ENCODE data around the gene COL4A4.
"Not testable (repeated sequence)": the region's sequence is repeated elsewhere in the genome, so short reads cannot be mapped to it uniquely, and the experiment has no call there.

The COL4A4 gene

DNA sequence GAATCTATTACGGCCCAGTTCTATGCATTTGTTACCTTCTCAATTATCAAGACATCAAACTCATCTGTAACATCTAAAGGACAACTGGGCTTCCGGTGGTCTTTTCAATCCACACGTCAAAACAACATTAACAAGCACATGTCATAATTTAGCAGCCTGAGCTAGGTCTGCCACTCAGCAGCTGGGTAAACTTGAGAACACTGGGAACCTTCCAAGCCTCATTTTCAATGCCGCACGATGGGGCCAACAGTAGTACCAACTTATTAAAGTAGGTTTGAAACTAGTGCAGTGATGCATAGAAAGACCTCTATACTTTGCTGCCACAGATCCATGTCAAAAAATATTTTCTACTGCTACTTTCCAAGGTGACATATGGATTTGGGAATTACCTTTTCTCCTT, 60.4 kb downstream of the COL4A4 start:
- H3K4me3 ChIP-seq (ENCODE audit: control insufficient read depth, low read depth, low read length) = no peak overlapping the region
- TF ChIP-seq, protein P1, sequence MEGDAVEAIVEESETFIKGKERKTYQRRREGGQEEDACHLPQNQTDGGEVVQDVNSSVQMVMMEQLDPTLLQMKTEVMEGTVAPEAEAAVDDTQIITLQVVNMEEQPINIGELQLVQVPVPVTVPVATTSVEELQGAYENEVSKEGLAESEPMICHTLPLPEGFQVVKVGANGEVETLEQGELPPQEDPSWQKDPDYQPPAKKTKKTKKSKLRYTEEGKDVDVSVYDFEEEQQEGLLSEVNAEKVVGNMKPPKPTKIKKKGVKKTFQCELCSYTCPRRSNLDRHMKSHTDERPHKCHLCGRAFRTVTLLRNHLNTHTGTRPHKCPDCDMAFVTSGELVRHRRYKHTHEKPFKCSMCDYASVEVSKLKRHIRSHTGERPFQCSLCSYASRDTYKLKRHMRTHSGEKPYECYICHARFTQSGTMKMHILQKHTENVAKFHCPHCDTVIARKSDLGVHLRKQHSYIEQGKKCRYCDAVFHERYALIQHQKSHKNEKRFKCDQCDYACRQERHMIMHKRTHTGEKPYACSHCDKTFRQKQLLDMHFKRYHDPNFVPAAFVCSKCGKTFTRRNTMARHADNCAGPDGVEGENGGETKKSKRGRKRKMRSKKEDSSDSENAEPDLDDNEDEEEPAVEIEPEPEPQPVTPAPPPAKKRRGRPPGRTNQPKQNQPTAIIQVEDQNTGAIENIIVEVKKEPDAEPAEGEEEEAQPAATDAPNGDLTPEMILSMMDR (conservative IDR thresholded peaks at IDR 0.05; ENCODE audit: control insufficient read depth, insufficient read depth, low read depth, low read length) = no peak
- DNase-seq (ENCODE audit: low read depth) = no peak

GRCh38 chr2:227099340-227099739, 64.7 kb downstream of the COL4A4 start:
- TF ChIP-seq, protein P1 (conservative IDR thresholded peaks at IDR 0.05; ENCODE audit: control insufficient read depth, insufficient read depth, low read depth, low read length) = no peak
- DNase-seq (ENCODE audit: low read depth) = no peak
- H3K4me3 ChIP-seq (ENCODE audit: control insufficient read depth, low read depth, low read length) = no peak overlapping the region

DNA sequence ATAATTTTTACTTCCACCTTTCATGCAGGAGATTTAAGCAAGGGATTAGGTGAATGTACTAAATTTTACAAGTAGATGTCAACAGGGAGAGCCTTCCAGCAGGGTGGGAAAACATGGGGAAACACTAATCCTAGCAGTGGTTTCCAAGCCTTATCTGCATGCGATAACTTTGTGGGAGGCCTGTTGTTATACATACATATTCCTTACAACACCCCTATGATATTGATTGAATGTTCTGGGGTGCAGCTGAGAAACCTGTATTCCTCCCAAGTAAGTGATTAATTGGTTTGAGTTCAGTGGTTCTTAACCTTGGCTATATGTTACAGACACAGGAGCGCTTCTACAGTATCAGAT, 65.9 kb downstream of the COL4A4 start:
- no peak overlapping the region for H3K4me3 ChIP-seq (ENCODE audit: control insufficient read depth, low read depth, low read length)
- TF ChIP-seq, protein P1 (conservative IDR thresholded peaks at IDR 0.05; ENCODE audit: control insufficient read depth, insufficient read depth, low read depth, low read length) = no peak
- no peak for DNase-seq (ENCODE audit: low read depth)

DNA sequence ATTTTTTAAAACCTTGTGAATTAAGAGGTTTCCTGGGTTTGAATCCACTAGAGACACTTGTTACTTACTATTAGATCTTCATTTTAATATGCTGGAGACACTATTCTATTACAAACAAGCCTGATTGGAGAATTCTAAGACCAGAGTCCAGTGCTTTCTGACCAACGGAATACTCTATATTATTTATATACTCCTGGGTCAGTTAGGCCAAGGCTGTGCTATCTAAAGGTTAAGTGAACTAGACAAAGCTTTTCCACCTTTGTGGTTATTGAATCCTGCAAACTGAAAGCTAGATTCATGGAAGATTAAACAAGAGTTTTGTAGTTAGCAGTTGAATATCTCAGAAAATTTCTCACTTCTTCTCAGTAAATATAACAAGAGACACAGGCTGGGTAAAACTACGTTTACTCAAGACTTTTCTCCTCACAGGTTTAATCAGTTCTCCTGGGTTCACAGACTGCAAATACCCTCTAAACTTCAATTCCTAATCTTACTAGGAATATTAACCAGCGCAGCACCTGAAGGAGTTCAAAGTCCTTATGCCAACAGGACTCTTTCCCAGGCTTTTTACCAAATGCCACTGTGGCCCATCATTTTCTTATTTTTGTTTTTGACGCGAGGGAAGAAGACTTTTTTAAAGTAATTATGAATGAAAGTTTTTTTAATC, 66.4 kb downstream of the COL4A4 start:
- H3K4me3 ChIP-seq (ENCODE audit: control insufficient read depth, low read depth, low read length) = no peak overlapping the region
- DNase-seq (ENCODE audit: low read depth) = no peak
- TF ChIP-seq, protein P1 (conservative IDR thresholded peaks at IDR 0.05; ENCODE audit: control insufficient read depth, insufficient read depth, low read depth, low read length) = no peak

- H3K4me3 ChIP-seq (ENCODE audit: control insufficient read depth, low read depth, low read length) = no peak overlapping the region
- no peak for DNase-seq (ENCODE audit: low read depth)
- TF ChIP-seq, protein P1 (conservative IDR thresholded peaks at IDR 0.05; ENCODE audit: control insufficient read depth, insufficient read depth, low read depth, low read length) = no peak
Measured at GRCh38 chr2:227095346-227095745, 68.7 kb downstream of the COL4A4 start.

- TF ChIP-seq, protein P1 (conservative IDR thresholded peaks at IDR 0.05; ENCODE audit: control insufficient read depth, insufficient read depth, low read depth, low read length) = no peak
- no peak for DNase-seq (ENCODE audit: low read depth)
- no peak overlapping the region for H3K4me3 ChIP-seq (ENCODE audit: control insufficient read depth, low read depth, low read length)
Measured at GRCh38 chr2:227082286-227082685, 81.7 kb downstream of the COL4A4 start.

DNA sequence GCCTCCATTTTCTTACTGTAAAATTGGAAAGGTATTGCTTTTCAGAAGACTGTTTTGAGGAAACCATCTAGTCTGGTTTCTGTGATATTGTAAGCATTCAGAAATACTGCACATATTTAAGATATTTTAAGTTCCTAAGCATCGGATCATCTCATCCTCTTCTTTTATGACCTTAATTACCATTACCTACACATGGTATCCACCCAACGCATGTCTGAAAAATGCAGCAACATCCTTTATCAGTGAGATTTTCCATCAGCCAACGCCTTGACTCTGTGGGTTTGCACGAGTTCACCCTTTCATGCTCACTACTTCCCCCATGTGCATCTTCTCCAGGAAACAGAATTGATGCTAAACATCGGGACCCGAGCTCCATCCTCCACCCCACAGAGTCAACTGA, 84.3 kb downstream of the COL4A4 start:
- no peak overlapping the region for H3K4me3 ChIP-seq (ENCODE audit: control insufficient read depth, low read depth, low read length)
- DNase-seq (ENCODE audit: low read depth) = no peak
- TF ChIP-seq, protein P1 (conservative IDR thresholded peaks at IDR 0.05; ENCODE audit: control insufficient read depth, insufficient read depth, low read depth, low read length) = no peak

DNA sequence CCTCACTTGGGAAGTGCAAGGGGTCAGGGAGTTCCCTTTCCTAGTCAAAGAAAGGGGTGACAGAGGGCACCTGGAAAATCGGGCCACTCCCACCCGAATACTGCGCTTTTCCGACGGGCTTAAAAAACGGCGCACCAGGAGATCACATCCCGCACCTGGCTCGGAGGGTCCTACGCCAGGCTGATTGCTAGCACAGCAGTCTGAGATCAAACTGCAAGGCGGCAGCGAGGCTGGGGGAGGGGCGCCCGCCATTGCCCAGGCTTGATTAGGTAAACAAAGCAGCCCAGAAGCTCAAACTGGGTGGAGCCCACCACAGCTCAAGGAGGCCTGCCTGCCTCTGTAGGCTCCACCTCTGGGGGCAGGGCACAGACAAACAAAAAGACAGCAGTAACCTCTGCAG, 98.9 kb downstream of the COL4A4 start:
- DNase-seq (ENCODE audit: low read depth); H3K4me3 ChIP-seq (ENCODE audit: control insufficient read depth, low read depth, low read length): not testable (repeated sequence)

Measured in fibroblast of mammary gland (primary cell).